Activated T-helper 17 cell treated with anti-CD3 and anti-CD28 coated beads, Interleukin-2, amount 50 U/mL, for 72 hours (primary cell): ENCODE data around the gene NPY. TPM values are rescaled to one million over a fixed set of nuclear protein-coding genes. Genes with fewer than 3 reads are reported as not detected.

Experiments
- ATAC-seq: fragments of 150-1000 bp; cut with Tn5 transposase; replicated peaks from 2 replicates; pipeline ENCODE4 v1.10.0; 2021; ENCODE audit warnings: mild to moderate bottlenecking, moderate library complexity
- H3K27ac Mint-ChIP-seq: one replicate; pipeline ENCODE4 v1.8.0; 2022; ENCODE audit warnings: mixed read lengths
- H3K27me3 Mint-ChIP-seq: one replicate; pipeline ENCODE4 v1.8.0; 2022; ENCODE audit warnings: mixed read lengths
- H3K36me3 Mint-ChIP-seq: one replicate; pipeline ENCODE4 v1.8.0; 2022; ENCODE audit warnings: low read depth, mild to moderate bottlenecking, mixed read lengths
- H3K4me1 Mint-ChIP-seq: one replicate; pipeline ENCODE4 v1.8.0; 2022; ENCODE audit warnings: mixed read lengths
- H3K4me3 Mint-ChIP-seq: one replicate; pipeline ENCODE4 v1.8.0; 2022; ENCODE audit warnings: mild to moderate bottlenecking, mixed read lengths
- H3K9me3 Mint-ChIP-seq: one replicate; pipeline ENCODE4 v1.8.0; 2022; ENCODE audit warnings: mixed read lengths
- total RNA-seq, 2 donors: library from RNA; stranded (reverse); gene quantifications; one replicate each; pipeline ENCODE4 v1.2.3, GENCODE V29; 2022

NPY gene
- total RNA-seq, 2 donors from 2014 or later: not detected

DNA sequence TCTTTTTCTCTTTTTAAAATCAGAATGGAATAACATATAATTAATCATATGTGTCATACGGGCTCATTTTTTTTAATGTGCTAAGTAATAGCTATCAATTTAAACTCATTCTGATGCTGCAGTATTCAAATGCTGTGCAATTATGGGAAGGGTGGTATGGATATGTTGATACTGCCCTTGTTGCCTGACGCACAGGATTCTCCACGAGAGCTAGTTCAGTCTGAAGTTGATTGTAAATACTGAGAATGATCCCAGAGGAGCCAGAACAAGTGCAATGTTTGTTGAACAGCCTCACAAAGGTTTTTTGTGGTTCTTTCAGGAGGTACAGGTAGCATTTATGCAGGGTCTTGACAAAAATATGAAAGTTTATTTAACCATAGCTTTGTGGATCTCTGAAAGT, 13.4 kb downstream of the NPY start:
- H3K27me3 Mint-ChIP-seq: peaks cover 21% of the 10 kb centered on the region
- ATAC-seq: no peak
- H3K36me3 Mint-ChIP-seq: no peaks in the 10 kb centered on the region
- no peaks in the 10 kb centered on the region for H3K4me1 Mint-ChIP-seq
- peaks cover 9% of the 10 kb centered on the region for H3K9me3 Mint-ChIP-seq
- no peak overlapping the region for H3K4me3 Mint-ChIP-seq
- no peak overlapping the region for H3K27ac Mint-ChIP-seq

DNA sequence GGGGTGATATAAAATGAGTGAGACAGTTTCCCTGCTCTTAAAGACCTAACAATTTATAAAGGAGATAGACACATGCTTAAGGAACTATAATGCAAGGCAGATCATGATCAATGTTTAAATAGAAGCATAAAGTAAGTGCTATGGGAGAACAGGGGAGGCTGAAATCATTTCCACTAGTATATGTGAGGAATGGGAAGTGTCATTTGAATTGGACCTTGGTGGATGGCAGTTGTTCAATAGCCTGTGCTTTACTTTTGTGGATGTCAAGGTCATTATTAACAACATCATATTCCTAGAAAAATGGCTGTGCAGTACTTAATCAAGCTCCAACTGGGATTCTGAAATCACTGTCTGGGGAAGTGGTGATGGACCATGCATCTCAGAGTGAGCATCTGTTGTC, 14.7 kb downstream of the NPY start:
- ATAC-seq: no peak
- Mint-ChIP-seq H3K27me3 (peaks cover 24% of the 10 kb centered on the region), H3K36me3 (no peaks in the 10 kb centered on the region), H3K4me1 (no peaks in the 10 kb centered on the region), H3K27ac (no peak overlapping the region), H3K9me3 (peaks cover 9% of the 10 kb centered on the region), H3K4me3 (no peak overlapping the region)

DNA sequence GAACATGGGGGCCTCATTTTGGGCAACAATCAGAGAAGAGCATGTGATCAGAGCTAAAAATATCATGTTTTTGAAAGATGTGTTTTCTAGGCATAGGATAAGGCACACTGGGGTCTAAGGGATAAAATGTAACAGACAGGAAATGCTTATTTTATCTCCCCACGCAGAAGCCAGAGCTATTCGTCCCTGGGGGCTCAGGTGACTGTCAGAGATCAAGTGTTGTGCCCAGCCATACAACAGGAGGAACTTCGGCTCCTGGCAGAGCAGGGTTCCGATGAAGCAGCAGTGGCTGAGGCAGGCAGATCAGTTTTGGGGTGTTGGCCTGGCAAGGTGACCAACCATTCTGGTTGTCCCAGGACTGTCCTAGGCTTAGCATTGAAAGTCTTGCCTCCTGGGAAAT, 15.2 kb downstream of the NPY start:
- Mint-ChIP-seq H3K9me3 (peaks cover 9% of the 10 kb centered on the region), H3K4me3 (no peak overlapping the region), H3K27ac (no peak overlapping the region), H3K27me3 (peaks cover 28% of the 10 kb centered on the region), H3K36me3 (no peaks in the 10 kb centered on the region), H3K4me1 (no peaks in the 10 kb centered on the region)
- no peak for ATAC-seq

DNA sequence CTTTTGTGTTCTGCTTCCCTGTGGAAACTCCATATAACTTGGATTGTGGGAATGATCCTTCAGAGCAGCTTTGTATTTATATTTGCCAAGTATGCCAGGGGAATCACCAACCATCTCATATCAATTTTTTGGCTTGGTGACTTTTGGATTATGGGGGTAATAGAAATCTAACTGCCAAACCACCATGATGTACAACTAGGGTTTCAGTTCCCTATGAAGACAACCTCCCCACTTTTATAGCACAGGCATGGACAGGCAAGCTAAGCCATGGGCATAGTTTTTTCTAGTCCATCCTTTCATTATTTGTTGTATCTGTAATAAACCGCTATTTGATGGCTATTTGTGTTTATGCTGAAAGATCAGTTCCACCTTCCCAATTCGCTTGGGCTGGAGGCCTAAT, 17.7 kb downstream of the NPY start:
- H3K36me3 Mint-ChIP-seq: no peaks in the 10 kb centered on the region
- H3K27ac Mint-ChIP-seq: no peak overlapping the region
- no peak overlapping the region for H3K4me3 Mint-ChIP-seq
- ATAC-seq: no peak
- H3K9me3 Mint-ChIP-seq: peaks cover 9% of the 10 kb centered on the region
- H3K27me3 Mint-ChIP-seq: peaks cover 41% of the 10 kb centered on the region
- no peaks in the 10 kb centered on the region for H3K4me1 Mint-ChIP-seq

DNA sequence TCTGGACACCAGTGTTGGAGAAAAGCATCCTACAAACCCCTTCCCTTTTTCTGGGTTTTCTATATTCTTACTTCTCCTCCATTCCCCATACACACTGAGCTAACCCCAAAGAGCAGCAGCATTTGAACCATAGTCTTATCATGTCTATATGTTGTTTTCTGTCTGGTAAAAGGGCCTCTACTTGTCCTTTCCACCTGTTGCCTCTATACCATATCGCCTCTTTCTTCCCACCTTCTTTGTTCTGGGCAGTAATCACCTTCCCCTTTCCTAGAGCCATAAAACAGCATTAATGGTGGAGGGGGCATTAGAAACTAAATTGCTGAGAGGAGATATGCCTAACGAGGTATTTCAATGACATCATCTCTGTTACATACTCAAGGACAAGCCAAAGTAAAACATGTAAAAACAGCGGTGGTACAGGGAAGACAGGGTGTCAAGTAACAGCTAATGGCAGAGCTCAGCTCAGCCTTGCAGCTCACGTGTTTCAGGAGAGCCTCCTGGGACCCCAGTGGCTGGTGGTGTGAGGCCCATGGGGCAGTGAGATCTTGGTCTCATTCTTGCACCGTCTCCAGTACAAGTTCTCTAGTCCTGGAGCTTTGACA, 20.6 kb downstream of the NPY start:
- H3K27ac Mint-ChIP-seq: no peak overlapping the region
- H3K4me1 Mint-ChIP-seq: no peaks in the 10 kb centered on the region
- H3K27me3 Mint-ChIP-seq: peaks cover 45% of the 10 kb centered on the region
- H3K9me3 Mint-ChIP-seq: peaks cover 9% of the 10 kb centered on the region
- no peak overlapping the region for H3K4me3 Mint-ChIP-seq
- no peaks in the 10 kb centered on the region for H3K36me3 Mint-ChIP-seq
- ATAC-seq: no peak

DNA sequence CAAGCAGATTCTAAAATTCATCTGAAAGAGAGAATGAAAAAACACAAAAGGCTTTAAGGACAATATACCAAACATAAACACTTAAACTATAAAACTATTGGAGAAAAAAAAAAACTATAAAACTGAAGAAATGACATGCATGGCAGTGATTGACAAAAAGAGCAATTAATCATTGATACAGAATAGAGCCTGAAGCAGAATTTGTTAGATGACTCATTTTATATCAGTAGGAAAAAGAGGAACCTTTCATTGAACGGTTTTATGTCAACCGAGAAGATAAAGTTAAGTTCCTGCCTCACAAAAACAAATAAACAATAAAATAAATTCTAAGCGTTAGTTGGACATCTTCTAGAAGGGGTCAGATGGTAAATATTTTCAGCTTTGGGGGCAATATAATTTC, 23.3 kb downstream of the NPY start:
- no peak for ATAC-seq
- no peaks in the 10 kb centered on the region for H3K9me3 Mint-ChIP-seq
- H3K27me3 Mint-ChIP-seq: peaks cover 33% of the 10 kb centered on the region
- no peaks in the 10 kb centered on the region for H3K4me1 Mint-ChIP-seq
- H3K27ac Mint-ChIP-seq: no peak overlapping the region
- H3K36me3 Mint-ChIP-seq: no peaks in the 10 kb centered on the region
- no peak overlapping the region for H3K4me3 Mint-ChIP-seq

DNA sequence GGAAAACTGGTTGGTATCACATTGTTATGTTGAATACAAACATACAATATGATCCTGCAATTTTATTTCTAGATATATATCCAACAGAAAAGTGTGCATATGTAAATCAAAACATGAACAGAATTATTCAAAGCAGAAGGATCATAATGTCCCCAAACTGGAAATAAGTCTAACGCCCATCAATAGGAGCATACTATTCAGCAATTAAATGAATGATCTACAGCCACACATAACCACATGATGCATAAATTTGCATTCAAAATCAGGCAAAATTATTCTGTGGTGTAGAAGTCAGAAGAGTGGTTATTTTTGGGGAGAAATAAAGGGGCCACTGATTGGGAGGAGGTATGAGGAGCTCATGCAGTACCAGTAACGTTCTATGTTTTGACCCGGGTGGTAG, 28.6 kb downstream of the NPY start:
- Mint-ChIP-seq H3K36me3 (no peaks in the 10 kb centered on the region), H3K4me1 (no peaks in the 10 kb centered on the region), H3K27ac (no peak overlapping the region), H3K4me3 (no peak overlapping the region), H3K27me3 (peaks cover 12% of the 10 kb centered on the region), H3K9me3 (no peaks in the 10 kb centered on the region)
- ATAC-seq: no peak

DNA sequence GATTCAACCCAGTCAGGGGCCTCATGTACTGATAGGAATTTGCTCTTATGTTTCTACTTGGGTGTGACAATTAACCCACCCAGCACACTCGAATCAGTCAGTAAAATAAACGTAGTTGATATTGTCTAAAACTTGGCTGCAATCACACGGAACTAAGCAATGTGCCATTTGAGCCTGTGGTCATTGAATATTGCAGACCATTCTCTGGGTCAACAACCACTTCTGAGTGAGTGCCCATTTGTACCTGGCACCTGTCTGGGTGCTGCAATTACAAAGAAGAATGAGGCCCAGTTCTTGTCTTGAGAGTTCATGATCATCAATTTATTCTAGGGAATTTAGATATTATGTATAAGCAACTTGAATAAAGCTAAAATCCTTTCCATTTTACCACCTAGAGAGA, 29.8 kb downstream of the NPY start:
- Mint-ChIP-seq H3K27me3 (peaks cover 13% of the 10 kb centered on the region), H3K9me3 (no peaks in the 10 kb centered on the region), H3K27ac (no peak overlapping the region), H3K4me3 (no peak overlapping the region), H3K4me1 (no peaks in the 10 kb centered on the region), H3K36me3 (no peaks in the 10 kb centered on the region)
- no peak for ATAC-seq

DNA sequence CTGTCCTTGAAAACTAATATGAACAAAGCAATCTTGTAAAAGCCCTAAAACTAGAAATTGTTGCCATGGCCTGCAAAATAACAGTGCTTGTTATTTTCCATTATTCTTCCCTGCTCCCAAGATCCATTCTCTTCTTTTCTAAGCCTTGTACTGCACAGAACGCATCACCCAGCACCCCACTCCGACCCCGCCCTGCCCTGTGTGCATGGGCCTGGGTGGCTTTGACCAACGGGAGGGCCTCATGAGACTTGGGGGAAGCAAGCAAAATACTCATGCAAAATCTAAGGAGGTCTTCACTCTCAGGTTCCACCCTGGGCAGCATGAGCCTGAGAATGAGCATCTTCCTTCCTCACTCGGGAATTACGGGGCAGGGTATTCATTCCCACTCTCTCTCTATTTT, 32.4 kb downstream of the NPY start:
- H3K9me3 Mint-ChIP-seq: no peaks in the 10 kb centered on the region
- no peak for ATAC-seq
- no peaks in the 10 kb centered on the region for H3K36me3 Mint-ChIP-seq
- H3K4me3 Mint-ChIP-seq: no peak overlapping the region
- no peak overlapping the region for H3K27ac Mint-ChIP-seq
- H3K4me1 Mint-ChIP-seq: no peaks in the 10 kb centered on the region
- peaks cover 13% of the 10 kb centered on the region for H3K27me3 Mint-ChIP-seq

DNA sequence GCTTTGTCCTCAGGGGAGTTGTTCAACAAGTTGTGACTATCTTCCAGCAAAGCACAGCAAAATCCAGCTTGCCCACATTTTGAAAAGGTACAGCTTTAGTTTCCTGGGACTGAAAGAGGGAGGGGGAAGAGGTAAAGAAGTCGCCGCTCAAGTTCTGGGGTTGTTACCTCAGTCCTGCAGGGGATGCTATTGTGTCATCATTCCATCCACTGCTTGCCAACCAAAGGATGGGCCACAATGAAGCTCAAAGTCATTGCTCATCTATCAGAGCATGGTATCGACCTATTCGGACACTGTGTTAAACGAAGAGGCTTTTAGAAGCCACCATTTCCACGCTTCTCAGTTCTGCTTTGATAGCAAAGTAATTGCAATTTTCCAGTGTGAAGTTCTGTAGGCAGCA, 34.3 kb downstream of the NPY start:
- ATAC-seq: no peak
- no peaks in the 10 kb centered on the region for H3K9me3 Mint-ChIP-seq
- H3K27me3 Mint-ChIP-seq: peaks cover 20% of the 10 kb centered on the region

DNA sequence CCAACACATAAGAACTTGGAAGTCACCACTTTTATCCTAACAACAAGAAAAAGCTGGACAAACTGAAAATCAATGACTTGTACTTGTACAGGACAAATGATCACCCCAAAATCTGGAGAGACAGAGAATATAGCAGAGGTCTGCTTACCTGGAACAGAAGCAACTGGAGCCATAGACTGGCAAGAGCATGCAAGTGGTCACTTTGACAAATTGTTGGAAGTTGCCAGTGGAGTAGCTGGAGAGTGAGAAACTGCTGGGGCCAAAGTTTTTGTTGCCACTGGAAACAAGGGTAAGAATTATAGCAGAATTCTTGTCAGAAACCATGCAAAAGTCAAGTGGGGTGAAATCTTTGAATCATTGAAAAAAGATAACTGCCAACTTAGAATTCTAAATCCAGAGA, 35.2 kb downstream of the NPY start:
- Mint-ChIP-seq H3K27ac (no peak overlapping the region), H3K4me1 (no peaks in the 10 kb centered on the region), H3K36me3 (no peaks in the 10 kb centered on the region), H3K9me3 (no peaks in the 10 kb centered on the region), H3K27me3 (peaks cover 27% of the 10 kb centered on the region), H3K4me3 (no peak overlapping the region)
- no peak for ATAC-seq

More for the DNA sequence above, 34.3 kb downstream of the NPY start:
- no peaks in the 10 kb centered on the region for H3K4me1 Mint-ChIP-seq
- H3K36me3 Mint-ChIP-seq: no peaks in the 10 kb centered on the region
- H3K4me3 Mint-ChIP-seq: no peak overlapping the region
- H3K27ac Mint-ChIP-seq: no peak overlapping the region

DNA sequence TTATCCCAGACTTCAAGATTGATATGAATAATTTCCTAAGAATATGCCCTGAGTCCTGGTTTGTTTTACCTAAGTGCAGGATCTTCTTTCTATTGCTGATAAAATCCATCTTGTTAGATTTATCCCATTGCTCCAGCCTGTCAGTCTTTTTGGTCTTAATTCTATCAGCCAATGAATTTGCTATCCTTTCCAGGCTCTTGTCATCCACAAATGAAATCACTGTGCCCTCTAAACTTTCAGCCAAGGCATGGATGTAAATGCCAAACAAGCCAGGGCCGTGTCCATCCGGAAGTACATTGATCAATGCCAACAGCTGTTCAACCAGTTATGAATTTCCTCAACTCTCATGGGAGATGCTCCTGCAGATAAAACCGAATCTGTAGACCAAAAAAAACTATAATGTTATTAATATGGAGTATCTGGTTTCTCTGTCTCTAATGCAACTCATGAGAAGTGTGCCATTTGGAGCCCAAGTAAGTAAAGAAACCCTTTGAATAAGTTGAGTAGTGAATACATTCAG, 40.0 kb downstream of the NPY start:
- Mint-ChIP-seq H3K36me3 (no peaks in the 10 kb centered on the region), H3K9me3 (no peaks in the 10 kb centered on the region), H3K4me1 (no peaks in the 10 kb centered on the region), H3K27ac (no peak overlapping the region), H3K27me3 (peaks cover 23% of the 10 kb centered on the region), H3K4me3 (no peak overlapping the region)
- no peak for ATAC-seq

DNA sequence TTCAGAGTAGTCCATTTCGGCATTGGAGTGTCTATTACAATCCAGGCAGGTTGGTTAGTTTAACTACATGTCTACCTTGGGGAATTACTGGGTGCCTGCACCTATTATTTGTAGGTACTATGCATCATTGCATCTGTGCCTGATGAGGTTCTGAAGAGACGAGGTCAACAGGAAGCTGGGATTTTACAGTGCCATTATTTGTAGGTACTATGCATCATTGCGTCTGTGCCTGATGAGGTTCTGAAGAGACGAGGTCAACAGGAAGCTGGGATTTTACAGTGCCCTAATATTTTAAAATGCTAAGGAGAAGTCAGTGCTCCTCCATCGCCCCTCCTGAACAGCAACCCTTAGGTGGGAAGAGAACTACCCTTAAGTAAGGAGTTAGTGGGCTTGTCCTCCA, 41.7 kb downstream of the NPY start:
- Mint-ChIP-seq H3K27me3 (peaks cover 17% of the 10 kb centered on the region), H3K4me1 (no peaks in the 10 kb centered on the region), H3K9me3 (no peaks in the 10 kb centered on the region), H3K4me3 (no peak overlapping the region), H3K36me3 (no peaks in the 10 kb centered on the region), H3K27ac (no peak overlapping the region)
- ATAC-seq: no peak

DNA sequence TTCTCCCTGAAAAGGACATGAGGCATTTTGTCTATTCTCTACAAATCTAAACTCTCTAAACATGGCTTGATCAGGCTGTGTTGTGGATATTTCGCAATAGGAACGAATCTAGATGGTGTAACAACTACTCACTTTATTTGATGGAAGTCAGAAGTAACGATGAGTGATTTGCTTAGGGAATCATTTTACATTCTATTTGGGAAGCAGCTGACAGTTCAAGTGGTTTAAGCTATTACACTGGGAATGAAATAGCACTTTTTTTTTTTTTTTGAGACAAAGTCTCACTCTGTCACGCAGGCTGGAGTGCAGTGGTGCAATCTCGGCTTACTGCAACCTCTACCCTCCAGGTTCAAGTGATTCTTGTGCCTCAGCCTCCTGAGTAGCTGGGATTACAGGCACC, 44.1 kb downstream of the NPY start:
- no peaks in the 10 kb centered on the region for H3K36me3 Mint-ChIP-seq
- ATAC-seq: no peak
- H3K9me3 Mint-ChIP-seq: peaks cover 5% of the 10 kb centered on the region
- H3K4me3 Mint-ChIP-seq: no peak overlapping the region
- peaks cover 14% of the 10 kb centered on the region for H3K27me3 Mint-ChIP-seq
- no peaks in the 10 kb centered on the region for H3K4me1 Mint-ChIP-seq
- H3K27ac Mint-ChIP-seq: no peak overlapping the region

DNA sequence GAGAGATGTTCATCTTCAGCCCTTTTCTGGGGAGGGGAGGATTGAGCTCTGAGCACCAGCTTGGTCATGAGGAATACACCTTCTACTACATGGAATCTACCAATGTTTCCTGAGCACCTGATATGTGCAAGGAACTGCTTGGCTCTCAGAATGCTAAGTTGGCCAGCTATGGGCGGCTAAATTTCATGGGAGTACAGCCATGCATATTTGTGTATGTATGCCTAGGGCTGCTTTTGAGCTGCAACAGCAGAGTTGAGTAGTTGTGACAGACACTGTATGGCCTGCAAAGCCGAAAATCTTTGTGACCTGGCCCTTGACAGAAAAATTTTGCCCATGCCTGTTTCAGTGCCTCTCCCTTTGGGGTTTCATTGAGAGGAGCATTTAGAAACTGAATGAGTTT, 44.9 kb downstream of the NPY start:
- no peak for ATAC-seq
- Mint-ChIP-seq H3K27me3 (peaks cover 10% of the 10 kb centered on the region), H3K27ac (no peak overlapping the region), H3K36me3 (no peaks in the 10 kb centered on the region), H3K9me3 (peaks cover 5% of the 10 kb centered on the region), H3K4me3 (no peak overlapping the region), H3K4me1 (no peaks in the 10 kb centered on the region)

DNA sequence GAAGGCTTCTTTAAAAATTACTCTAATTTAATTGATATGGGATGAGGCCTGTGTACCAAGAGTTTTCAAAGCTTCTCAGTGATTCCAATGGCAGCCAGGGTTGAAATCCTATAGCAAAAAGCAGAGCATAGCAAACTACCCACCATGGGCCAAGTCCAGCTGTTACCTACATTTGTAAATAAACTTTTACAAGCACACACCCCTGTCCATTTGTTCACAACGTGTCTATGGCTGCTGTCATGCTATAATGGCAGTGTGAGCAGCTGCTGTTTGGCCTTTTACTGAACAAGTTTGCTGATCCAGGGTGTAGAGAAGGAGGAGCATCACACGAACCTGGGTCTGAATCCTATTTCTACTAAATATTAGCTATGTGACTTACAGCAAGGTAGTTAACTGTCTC, 50.0 kb downstream of the NPY start:
- H3K27me3 Mint-ChIP-seq: peaks cover 17% of the 10 kb centered on the region
- ATAC-seq: no peak

More for the DNA sequence above, 50.0 kb downstream of the NPY start:
- Mint-ChIP-seq H3K9me3 (peaks cover 5% of the 10 kb centered on the region), H3K27ac (no peak overlapping the region), H3K36me3 (no peaks in the 10 kb centered on the region), H3K4me1 (no peaks in the 10 kb centered on the region), H3K4me3 (no peak overlapping the region)
